ENCODE results near the gene RBFOX1. TPM values are rescaled to one million over a fixed set of nuclear protein-coding genes. Genes with fewer than 3 reads are reported as not detected.

Gene RBFOX1
- total RNA-seq, 1 experiment from 2014 or later, result 0.07 TPM

- DNase-seq (ENCODE audit: low read depth), result no peak
Measured at GRCh38 chr16:7419441-7419840, 86.8 kb downstream of the RBFOX1 start.

GRCh38 chr16:7420079-7420478 lies 87.4 kb downstream of the RBFOX1 start:
- no peak for DNase-seq (ENCODE audit: low read depth)

- no peak for DNase-seq (ENCODE audit: low read depth)
Measured at GRCh38 chr16:7420843-7421242, 88.2 kb downstream of the RBFOX1 start.

GRCh38 chr16:7421578-7421977 lies 88.9 kb downstream of the RBFOX1 start:
- DNase-seq (ENCODE audit: low read depth), result no peak

- DNase-seq (ENCODE audit: low read depth), result no peak
Measured at GRCh38 chr16:7422036-7422888, 89.6 kb downstream of the RBFOX1 start.

GRCh38 chr16:7423434-7424044 lies 90.9 kb downstream of the RBFOX1 start:
- DNase-seq (ENCODE audit: low read depth), result no peak

GRCh38 chr16:7426161-7426560 lies 93.5 kb downstream of the RBFOX1 start:
- no peak for DNase-seq (ENCODE audit: low read depth)

- DNase-seq (ENCODE audit: low read depth), result no peak
Measured at GRCh38 chr16:7431723-7432122, 99.1 kb downstream of the RBFOX1 start.

- DNase-seq (ENCODE audit: low read depth), result no peak
Measured at GRCh38 chr16:7436306-7436705, 103.7 kb downstream of the RBFOX1 start.

GRCh38 chr16:7437135-7437804 lies 104.6 kb downstream of the RBFOX1 start:
- DNase-seq (ENCODE audit: low read depth), result no peak

- DNase-seq (ENCODE audit: low read depth), result no peak
Measured at GRCh38 chr16:7437843-7438242, 105.2 kb downstream of the RBFOX1 start.

GRCh38 chr16:7438601-7439000 lies 106.0 kb downstream of the RBFOX1 start:
- DNase-seq (ENCODE audit: low read depth), result no peak

- no peak for DNase-seq (ENCODE audit: low read depth)
Measured at GRCh38 chr16:7439518-7439917, 106.9 kb downstream of the RBFOX1 start.

GRCh38 chr16:7440886-7441400 lies 108.3 kb downstream of the RBFOX1 start:
- no peak for DNase-seq (ENCODE audit: low read depth)

GRCh38 chr16:7442050-7442449 lies 109.4 kb downstream of the RBFOX1 start:
- no peak for DNase-seq (ENCODE audit: low read depth)

- DNase-seq (ENCODE audit: low read depth), result no peak
Measured at GRCh38 chr16:7443142-7443541, 110.5 kb downstream of the RBFOX1 start.

- no peak for DNase-seq (ENCODE audit: low read depth)
Measured at GRCh38 chr16:7443648-7444365, 111.2 kb downstream of the RBFOX1 start.

GRCh38 chr16:7449306-7449705 lies 116.7 kb downstream of the RBFOX1 start:
- DNase-seq (ENCODE audit: low read depth), result no peak

- no peak for DNase-seq (ENCODE audit: low read depth)
Measured at GRCh38 chr16:7449808-7450207, 117.2 kb downstream of the RBFOX1 start.

GRCh38 chr16:7450440-7450839 lies 117.8 kb downstream of the RBFOX1 start:
- no peak for DNase-seq (ENCODE audit: low read depth)

GRCh38 chr16:7452090-7452489 lies 119.4 kb downstream of the RBFOX1 start:
- DNase-seq (ENCODE audit: low read depth), result no peak

GRCh38 chr16:7456211-7456610 lies 123.6 kb downstream of the RBFOX1 start:
- no peak for DNase-seq (ENCODE audit: low read depth)
